WI38 (cell line): ENCODE data around the gene PSMG2.

Experiments
- H3K4me3 ChIP-seq: 2 replicates; pipeline ENCODE4 v1.5.1; 2011; ENCODE audit warnings: low read depth, mild to moderate bottlenecking, control low read depth, low read length
- TF ChIP-seq, protein P1 (sequence below): IDR thresholded peaks from 2 replicates; pipeline ENCODE4 v1.5.1; 2012; ENCODE audit warnings: low read depth, mild to moderate bottlenecking, control low read depth, low read length

The PSMG2 gene

DNA sequence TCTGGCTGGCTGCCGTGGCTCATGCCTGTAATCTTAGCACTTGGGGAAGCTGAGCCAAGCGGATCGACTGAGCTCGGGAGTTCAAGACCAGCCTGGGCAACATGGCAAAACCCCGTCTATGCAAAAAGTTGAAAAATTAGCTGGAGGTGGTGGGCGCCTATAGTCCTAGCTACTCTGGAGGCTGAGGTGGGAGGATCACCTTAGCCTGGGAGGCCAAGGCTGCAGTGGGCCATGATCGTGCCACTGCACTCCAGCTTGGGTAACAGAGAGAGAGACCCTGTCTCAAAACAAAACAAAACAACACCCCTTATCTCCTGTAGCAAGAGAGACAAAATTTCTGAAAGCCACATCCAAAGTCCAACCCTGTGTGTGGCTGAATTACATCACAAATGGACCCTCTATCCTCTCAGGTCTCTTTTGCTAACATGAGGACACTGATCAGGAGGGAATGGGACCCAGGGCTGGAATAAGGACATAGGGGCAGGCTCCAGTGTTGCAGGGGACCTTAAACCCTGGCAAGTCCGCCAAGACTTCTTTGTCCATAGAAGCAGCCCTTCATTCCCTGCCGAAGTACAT is 64.8 kb downstream of the PSMG2 start:
- H3K4me3 ChIP-seq, result no peak overlapping the region
- TF ChIP-seq, protein P1, sequence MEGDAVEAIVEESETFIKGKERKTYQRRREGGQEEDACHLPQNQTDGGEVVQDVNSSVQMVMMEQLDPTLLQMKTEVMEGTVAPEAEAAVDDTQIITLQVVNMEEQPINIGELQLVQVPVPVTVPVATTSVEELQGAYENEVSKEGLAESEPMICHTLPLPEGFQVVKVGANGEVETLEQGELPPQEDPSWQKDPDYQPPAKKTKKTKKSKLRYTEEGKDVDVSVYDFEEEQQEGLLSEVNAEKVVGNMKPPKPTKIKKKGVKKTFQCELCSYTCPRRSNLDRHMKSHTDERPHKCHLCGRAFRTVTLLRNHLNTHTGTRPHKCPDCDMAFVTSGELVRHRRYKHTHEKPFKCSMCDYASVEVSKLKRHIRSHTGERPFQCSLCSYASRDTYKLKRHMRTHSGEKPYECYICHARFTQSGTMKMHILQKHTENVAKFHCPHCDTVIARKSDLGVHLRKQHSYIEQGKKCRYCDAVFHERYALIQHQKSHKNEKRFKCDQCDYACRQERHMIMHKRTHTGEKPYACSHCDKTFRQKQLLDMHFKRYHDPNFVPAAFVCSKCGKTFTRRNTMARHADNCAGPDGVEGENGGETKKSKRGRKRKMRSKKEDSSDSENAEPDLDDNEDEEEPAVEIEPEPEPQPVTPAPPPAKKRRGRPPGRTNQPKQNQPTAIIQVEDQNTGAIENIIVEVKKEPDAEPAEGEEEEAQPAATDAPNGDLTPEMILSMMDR, result no peak

- H3K4me3 ChIP-seq, result no peak overlapping the region
- TF ChIP-seq, protein P1, result no peak
Measured at GRCh38 chr18:12768625-12769024, 65.8 kb downstream of the PSMG2 start.

- TF ChIP-seq, protein P1, result no peak
Measured at GRCh38 chr18:12769136-12769535, 66.3 kb downstream of the PSMG2 start.

DNA sequence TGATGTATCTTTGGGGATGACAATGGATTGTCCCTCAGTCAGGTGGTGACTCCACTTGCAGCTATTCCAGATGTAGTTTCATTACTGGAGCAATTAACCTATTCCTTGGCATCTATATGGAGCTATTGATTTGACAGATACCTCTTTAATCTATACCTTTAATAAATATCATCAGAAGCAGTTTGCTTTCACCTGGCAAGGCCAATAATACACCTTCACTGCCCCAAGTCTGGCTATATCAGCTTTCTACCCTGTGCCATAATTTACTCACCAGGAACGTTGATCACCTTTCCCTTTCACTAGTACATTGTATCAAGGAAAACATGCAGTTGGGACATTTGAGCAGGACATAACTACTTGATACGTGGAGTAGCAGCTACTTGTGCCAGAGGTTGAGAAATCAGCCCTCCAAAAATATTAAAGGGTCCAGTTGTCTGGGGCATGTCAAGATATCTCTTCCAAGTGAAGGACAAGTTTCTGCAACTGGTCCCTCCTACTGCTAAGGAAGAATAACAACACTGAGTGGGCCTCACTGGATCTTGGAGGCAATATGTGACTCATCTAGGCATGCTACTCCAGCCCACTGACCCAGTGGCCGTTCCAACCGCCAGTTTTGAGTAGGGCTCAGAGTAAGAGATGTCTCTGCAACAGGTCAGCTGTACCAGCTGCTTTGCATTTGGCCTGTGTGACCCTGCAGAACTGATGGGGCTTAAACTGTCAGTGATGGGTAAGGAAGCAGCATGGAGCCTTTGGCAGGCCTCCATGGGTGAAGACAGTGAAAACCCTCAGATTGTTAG is 67.0 kb downstream of the PSMG2 start:
- TF ChIP-seq, protein P1, result no peak
- H3K4me3 ChIP-seq, result no peak overlapping the region

More at GRCh38 chr18:12769136-12769535, 66.3 kb downstream of the PSMG2 start:
- no peak overlapping the region for H3K4me3 ChIP-seq

DNA sequence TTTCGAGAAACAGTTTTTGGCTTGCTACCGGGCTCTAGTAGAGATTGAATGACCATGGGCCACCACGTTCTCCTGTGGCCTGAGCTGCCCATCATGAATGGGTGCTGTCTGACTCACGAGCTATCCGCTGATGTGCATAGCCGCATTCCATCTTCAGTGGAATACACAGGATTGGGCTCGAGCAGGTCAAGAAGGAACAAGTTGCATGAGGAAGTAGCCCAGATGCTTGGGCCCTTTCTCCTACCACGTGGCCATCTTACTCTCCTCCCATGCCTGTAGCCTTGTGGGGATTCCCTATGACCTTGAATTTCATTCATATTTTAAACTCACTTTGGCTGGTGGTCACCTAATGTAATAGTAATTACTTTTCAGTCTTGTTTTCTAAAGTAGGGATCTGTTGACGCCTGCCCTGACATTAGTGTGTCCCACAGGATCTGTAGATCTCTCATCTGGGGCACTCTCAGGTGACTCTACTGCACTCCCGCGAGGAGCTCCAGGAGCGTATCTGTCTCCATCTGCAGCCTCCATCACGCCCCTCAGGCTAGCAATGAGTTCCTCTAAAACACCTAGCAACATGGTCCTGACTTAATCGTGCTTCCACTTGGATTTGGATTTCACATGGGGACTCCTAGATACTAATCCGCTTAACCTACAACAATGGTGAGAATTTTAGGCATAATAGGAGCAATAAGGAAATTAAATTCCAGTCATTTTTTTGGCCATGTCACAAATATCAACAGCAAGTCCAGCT is 67.8 kb downstream of the PSMG2 start:
- H3K4me3 ChIP-seq, result no peak overlapping the region
- TF ChIP-seq, protein P1, result no peak

DNA sequence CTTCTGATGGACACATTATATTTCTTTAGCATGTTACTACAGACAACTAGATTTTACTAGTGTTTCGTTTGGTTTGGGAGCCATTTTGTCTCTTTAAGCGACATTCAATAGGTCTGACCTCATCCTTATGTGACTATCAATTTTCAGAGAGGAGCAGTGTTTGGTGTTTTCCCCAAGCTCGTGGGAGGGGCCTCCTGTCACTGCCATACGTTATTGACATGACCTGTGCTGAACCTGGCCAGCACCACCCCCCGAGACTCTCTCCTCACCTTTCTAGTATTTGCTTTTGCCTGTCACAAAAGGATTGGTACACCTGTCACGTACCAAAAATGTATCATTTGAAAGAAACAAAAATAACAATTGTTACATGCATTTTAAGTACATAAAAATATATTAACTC is 69.3 kb downstream of the PSMG2 start:
- H3K4me3 ChIP-seq, result no peak overlapping the region
- TF ChIP-seq, protein P1, result no peak

GRCh38 chr18:12773369-12773768 is 70.5 kb downstream of the PSMG2 start:
- TF ChIP-seq, protein P1, result no peak
- no peak overlapping the region for H3K4me3 ChIP-seq
